Gastrocnemius medialis (tissue), 4 donors: ENCODE data around the gene UBLCP1. TPM values are rescaled to one million over a fixed set of nuclear protein-coding genes. Genes with fewer than 3 reads are reported as not detected.

Experiments
- ATAC-seq, 2 donors: fragments of 150-250 bp; one replicate each; pipeline ENCODE4 v1.9.1; 2016
- DNase-seq, 2 donors: peaks; one replicate each; pipeline ENCODE4 v3.0.0-alpha.2; 2019
- H3K27ac ChIP-seq, 4 donors: fragments of 200-600 bp; sonication (generic); 1 replicate in 1 of 4; 2 replicates in 3 of 4; pipeline ENCODE4 v1.5.1; 2016 to 2018; ENCODE audit warnings: mild to moderate bottlenecking in 2 of 4, moderate library complexity in 1 of 4
- H3K27me3 ChIP-seq, 3 donors: fragments of 200-600 bp; sonication (generic) in 2 of 3; 1 replicate in 1 of 3; 2 replicates in 2 of 3; pipeline versions ENCODE4 v1.5.1 to v1.6.0; 2016 to 2019; ENCODE audit warnings: mild to moderate bottlenecking in 1 of 3, moderate library complexity in 1 of 3
- H3K36me3 ChIP-seq, 2 donors: fragments of 200-600 bp; sonication (generic) in 1 of 2; one replicate each; pipeline ENCODE4 v1.5.1; 2017 to 2018
- H3K4me1 ChIP-seq, 2 donors: fragments of 200-600 bp; sonication (generic) in 1 of 2; one replicate each; pipeline ENCODE4 v1.5.1; 2016 to 2017; ENCODE audit warnings: mild to moderate bottlenecking in 2 of 2
- H3K4me3 ChIP-seq, 4 donors: fragments of 200-600 bp; sonication (generic) in 3 of 4; 1 replicate in 1 of 4; 2 replicates in 3 of 4; pipeline ENCODE4 v1.5.1; 2016 to 2019; ENCODE audit warnings: mild to moderate bottlenecking in 2 of 4
- H3K9me3 ChIP-seq, 3 donors: fragments of 200-600 bp; sonication (generic) in 2 of 3; 1 replicate in 1 of 3; 2 replicates in 2 of 3; pipeline ENCODE4 v1.5.1; 2016 to 2019
- CTCF ChIP-seq, 5 experiments: fragments of 450-650 bp in 3 of 5; fragments of 200-600 bp in 2 of 5; sonication (generic) in 2 of 5; IDR thresholded peaks in 4 of 5; conservative IDR thresholded peaks in 1 of 5; 1 replicate in 4 of 5; 2 replicates in 1 of 5; pipeline ENCODE4 v1.5.1; 2016 to 2019; ENCODE audit warnings: antibody characterized with exemption in 5 of 5, mild to moderate bottlenecking in 3 of 5, moderate library complexity in 3 of 5
- POLR2A ChIP-seq, 2 donors: fragments of 450-650 bp; IDR thresholded peaks; one replicate each; pipeline ENCODE4 v1.6.1; 2017; ENCODE audit warnings: antibody characterized with exemption in 2 of 2, mild to moderate bottlenecking in 2 of 2, moderate library complexity in 2 of 2
- in situ Hi-C, 4 donors: fragments of 200-750 bp; cut with MboI; loops; one replicate each; pipeline versions ENCODE4 v1.15.0 to v1.8.0; 2017; ENCODE audit warnings: low sequenced_read_pairs in 4 of 4
- intact Hi-C: fragments of 100-400 bp; cut with DNase I; formaldehyde crosslinking; loops from one replicate; pipeline ENCODE4 v1.15.1; 2023; ENCODE audit warnings: low total_unique reads
- total RNA-seq, 4 donors: library from RNA; depleted of rRNA; stranded (reverse); fragments of >200 nt; gene quantifications; one replicate each; pipeline versions ENCODE4 v1.1.0 to v1.2.3, GENCODE V29; 2016

UBLCP1 gene
- total RNA-seq, 4 donors from 2014 or later: 11.1 to 16.0 (median 14.3) TPM

GRCh38 chr5:159240301-159240870, 22.7 kb upstream of the UBLCP1 start:
- Histone ChIP-seq H3K36me3 (no peaks in the 10 kb centered on the region), H3K9me3 (no peaks in the 10 kb centered on the region), H3K27me3 (no peaks in the 10 kb centered on the region), H3K4me3 (no peak overlapping the region), H3K4me1 (no peaks in the 10 kb centered on the region), H3K27ac (no peak overlapping the region)
- TF ChIP-seq CTCF (IDR thresholded peaks at IDR 0.05 in 4 of 5, conservative IDR thresholded peaks at IDR 0.05 in 1 of 5) (no peak), POLR2A (IDR thresholded peaks at IDR 0.05) (no peak)
- ATAC-seq (no peak), DNase-seq (no peak)
- intact Hi-C loops (no loop called here), in situ Hi-C loops (no loop called here)

- no peak for TF ChIP-seq POLR2A (IDR thresholded peaks at IDR 0.05)
- TF ChIP-seq CTCF (IDR thresholded peaks at IDR 0.05 in 4 of 5, conservative IDR thresholded peaks at IDR 0.05 in 1 of 5): no peak
- in situ Hi-C loops (no loop called here), intact Hi-C loops (no loop called here)
Observed at GRCh38 chr5:159241946-159242552, 21.0 kb upstream of the UBLCP1 start.

GRCh38 chr5:159242656-159243055, 20.4 kb upstream of the UBLCP1 start:
- intact Hi-C loops: no loop called here
- Histone ChIP-seq H3K27ac (no peak overlapping the region), H3K4me3 (no peak overlapping the region), H3K4me1 (no peaks in the 10 kb centered on the region), H3K27me3 (peaks cover 0 to 4% (median 0%) of the 10 kb centered on the region in 3 donors), H3K9me3 (no peaks in the 10 kb centered on the region), H3K36me3 (no peaks in the 10 kb centered on the region)
- DNase-seq: no peak
- TF ChIP-seq CTCF (IDR thresholded peaks at IDR 0.05 in 4 of 5, conservative IDR thresholded peaks at IDR 0.05 in 1 of 5): no peak
- no peak for TF ChIP-seq POLR2A (IDR thresholded peaks at IDR 0.05)
- in situ Hi-C loops: no loop called here
- no peak for ATAC-seq

More at GRCh38 chr5:159241946-159242552, 21.0 kb upstream of the UBLCP1 start:
- H3K4me3 ChIP-seq: no peak overlapping the region
- H3K36me3 ChIP-seq: no peaks in the 10 kb centered on the region
- peaks cover 0 to 4% (median 0%) of the 10 kb centered on the region in 3 donors for H3K27me3 ChIP-seq
- no peaks in the 10 kb centered on the region for H3K4me1 ChIP-seq
- ATAC-seq (no peak), DNase-seq (no peak)
- H3K9me3 ChIP-seq: no peaks in the 10 kb centered on the region
- H3K27ac ChIP-seq: no peak overlapping the region

- Histone ChIP-seq H3K9me3 (no peaks in the 10 kb centered on the region), H3K36me3 (no peaks in the 10 kb centered on the region), H3K4me3 (no peak overlapping the region), H3K4me1 (no peaks in the 10 kb centered on the region), H3K27ac (no peak overlapping the region), H3K27me3 (peaks cover 0 to 4% (median 0%) of the 10 kb centered on the region in 3 donors)
- TF ChIP-seq POLR2A (IDR thresholded peaks at IDR 0.05): no peak
- no peak for TF ChIP-seq CTCF (IDR thresholded peaks at IDR 0.05 in 4 of 5, conservative IDR thresholded peaks at IDR 0.05 in 1 of 5)
- intact Hi-C loops: no loop called here
- in situ Hi-C loops: no loop called here
- no peak for DNase-seq
- ATAC-seq: no peak
Observed at GRCh38 chr5:159243385-159243784, 19.7 kb upstream of the UBLCP1 start.
